Fibroblast of mammary gland (primary cell): ENCODE data around the gene CEP128.

Experiments used
- DNase-seq: peaks from one replicate; pipeline ENCODE4 v3.0.0-alpha.2; 2010; ENCODE audit warnings: low read depth
- H3K4me3 ChIP-seq: 2 replicates; pipeline ENCODE4 v1.5.1; 2011; ENCODE audit warnings: low read depth, mild to moderate bottlenecking, low read length, moderate library complexity; ENCODE audit not compliant: control insufficient read depth
- TF ChIP-seq, protein P1 (sequence below): conservative IDR thresholded peaks from 2 replicates; pipeline ENCODE4 v1.5.1; 2011; ENCODE audit warnings: low read depth, low read length, inconsistent platforms; ENCODE audit not compliant: control insufficient read depth, insufficient read depth

The CEP128 gene

DNA sequence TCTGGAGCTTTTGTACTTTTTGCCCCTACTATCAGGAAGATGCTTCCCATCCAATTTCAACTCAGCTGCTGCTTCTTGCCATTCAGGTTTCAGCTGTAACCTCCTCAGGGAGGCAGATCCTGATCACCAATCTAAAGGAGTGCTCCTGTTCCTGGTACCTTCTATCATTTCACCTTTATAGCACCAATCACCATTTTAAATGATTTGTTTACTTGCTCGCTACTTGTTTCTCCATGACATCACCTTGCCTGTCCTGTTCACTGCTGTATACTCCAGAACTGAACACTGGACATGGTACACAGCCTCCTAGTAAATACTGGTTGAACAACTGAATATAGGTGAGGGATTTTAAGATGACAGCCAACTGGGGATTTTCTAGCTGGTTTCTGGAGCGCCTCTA lies 443.0 kb downstream of the CEP128 start:
- TF ChIP-seq, protein P1, sequence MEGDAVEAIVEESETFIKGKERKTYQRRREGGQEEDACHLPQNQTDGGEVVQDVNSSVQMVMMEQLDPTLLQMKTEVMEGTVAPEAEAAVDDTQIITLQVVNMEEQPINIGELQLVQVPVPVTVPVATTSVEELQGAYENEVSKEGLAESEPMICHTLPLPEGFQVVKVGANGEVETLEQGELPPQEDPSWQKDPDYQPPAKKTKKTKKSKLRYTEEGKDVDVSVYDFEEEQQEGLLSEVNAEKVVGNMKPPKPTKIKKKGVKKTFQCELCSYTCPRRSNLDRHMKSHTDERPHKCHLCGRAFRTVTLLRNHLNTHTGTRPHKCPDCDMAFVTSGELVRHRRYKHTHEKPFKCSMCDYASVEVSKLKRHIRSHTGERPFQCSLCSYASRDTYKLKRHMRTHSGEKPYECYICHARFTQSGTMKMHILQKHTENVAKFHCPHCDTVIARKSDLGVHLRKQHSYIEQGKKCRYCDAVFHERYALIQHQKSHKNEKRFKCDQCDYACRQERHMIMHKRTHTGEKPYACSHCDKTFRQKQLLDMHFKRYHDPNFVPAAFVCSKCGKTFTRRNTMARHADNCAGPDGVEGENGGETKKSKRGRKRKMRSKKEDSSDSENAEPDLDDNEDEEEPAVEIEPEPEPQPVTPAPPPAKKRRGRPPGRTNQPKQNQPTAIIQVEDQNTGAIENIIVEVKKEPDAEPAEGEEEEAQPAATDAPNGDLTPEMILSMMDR: no peak
- no peak overlapping the region for H3K4me3 ChIP-seq
- DNase-seq: no peak

DNA sequence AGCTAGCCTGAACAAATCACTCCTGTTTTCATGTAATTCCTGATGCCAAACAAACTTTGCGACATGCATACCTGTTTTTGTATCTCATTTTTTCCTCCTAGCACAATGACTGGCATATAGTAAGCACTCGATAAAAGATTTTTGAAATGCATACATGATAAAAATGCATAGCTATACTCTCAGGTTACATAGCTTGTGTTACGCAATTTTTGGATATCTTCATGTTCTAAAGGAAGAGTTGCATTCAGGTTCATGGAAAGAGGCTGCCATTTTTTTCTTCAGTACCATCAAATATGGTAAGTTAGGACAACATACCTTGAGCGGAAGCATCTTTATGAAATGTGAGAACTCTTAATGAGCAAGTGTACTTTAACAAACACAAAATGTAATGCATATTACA lies 445.4 kb downstream of the CEP128 start:
- TF ChIP-seq, protein P1: no peak
- H3K4me3 ChIP-seq: no peak overlapping the region
- DNase-seq: no peak

DNA sequence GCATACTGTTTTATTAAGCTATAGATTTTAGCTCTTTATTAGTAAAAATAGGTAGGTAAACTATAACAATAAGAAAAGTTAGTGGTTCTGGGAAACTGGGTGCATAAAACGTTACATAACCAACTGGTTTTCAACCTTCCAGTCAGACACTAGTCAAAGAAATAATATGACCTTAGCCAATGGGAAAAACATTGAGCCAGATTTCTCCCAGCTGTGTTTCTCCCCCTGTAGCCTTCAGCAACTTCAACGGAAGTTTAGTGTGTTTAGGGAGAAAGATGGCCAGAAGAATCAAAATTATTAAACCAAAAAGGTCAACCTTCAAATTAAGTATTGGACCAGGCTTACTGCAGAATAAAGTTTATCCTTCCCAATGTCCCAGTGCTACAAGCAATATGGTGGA lies 446.8 kb downstream of the CEP128 start:
- TF ChIP-seq, protein P1: no peak
- DNase-seq: no peak
- no peak overlapping the region for H3K4me3 ChIP-seq

DNA sequence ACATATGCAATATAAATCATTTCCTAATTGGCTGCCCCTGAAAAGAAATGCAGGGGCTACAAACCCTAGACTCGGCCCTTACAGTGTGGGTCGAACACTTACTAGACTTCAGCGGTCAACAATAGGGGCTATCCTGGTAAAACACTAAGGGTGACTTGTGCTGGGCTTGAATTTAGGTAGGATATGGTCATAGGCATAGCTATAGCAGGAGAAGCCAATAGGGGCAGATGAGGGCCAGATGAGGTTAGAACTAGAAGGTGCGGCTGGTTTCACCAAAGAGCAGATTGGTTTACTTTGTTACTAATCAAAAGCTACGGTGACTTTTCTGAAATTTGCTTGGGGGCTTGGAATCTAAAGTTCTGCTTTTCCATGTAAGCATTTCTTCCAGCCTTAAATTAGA lies 447.9 kb downstream of the CEP128 start:
- no peak overlapping the region for H3K4me3 ChIP-seq
- DNase-seq: no peak
- TF ChIP-seq, protein P1: no peak

DNA sequence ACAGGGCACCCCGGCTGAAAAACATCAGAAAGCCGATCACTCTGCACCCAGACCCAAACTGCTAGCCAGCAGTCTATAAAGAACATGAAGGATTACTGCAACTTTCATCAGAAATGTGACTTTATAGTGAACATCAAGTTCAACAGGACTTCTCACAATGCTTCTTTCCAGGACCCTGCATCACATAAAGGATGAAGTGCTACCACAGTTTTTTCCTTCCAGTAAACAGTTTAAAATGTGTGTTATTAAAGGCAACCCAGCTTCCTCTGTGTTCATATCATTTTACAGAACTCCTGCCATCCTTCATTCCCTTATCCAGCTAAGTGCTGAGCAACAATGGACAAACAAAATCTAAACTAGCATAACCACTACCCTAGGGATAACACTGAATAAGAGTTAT lies 449.9 kb downstream of the CEP128 start:
- DNase-seq: no peak
- no peak overlapping the region for H3K4me3 ChIP-seq
- TF ChIP-seq, protein P1: no peak

DNA sequence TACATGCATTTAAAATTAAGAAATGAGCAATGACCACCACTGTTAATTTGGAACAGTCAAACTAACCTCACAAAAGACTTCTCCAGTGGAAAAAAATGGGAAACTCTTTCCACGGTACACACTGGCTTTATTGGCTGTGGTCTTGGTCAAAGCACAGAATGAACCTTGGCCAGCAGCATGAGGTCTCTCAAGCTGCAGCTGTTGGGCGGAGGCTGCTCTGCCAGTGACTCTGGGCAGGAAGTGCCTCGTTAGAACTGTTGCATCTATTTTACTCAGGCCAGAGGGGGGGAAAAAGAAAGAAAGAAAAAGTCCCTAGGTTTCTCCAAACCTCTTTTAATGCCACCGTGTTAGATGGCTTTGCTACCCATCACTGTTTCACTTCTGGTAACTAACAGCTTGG lies 450.4 kb downstream of the CEP128 start:
- TF ChIP-seq, protein P1: no peak
- no peak overlapping the region for H3K4me3 ChIP-seq
- DNase-seq: peak; percentile 63

DNA sequence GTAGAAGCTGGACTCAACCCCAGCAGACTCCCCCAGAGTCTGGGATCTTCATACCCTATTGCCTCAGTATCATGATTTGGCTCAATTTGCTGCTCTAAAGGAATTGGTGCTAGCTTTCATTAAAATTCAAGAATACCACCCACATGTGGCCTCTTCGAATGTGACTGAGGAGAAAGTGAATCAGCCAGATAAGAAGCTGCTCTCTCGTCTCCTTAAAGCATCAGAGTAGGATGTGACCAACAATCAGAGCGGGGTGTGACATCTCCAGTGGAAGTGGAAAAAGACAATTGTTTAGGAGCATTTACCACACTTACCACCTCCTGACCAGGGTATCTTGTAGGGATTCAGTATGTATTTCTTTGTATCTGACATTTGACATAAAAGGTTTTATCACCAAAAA lies 452.0 kb downstream of the CEP128 start:
- H3K4me3 ChIP-seq: no peak overlapping the region
- TF ChIP-seq, protein P1: no peak
- no peak for DNase-seq
